GM19452 (cell line): ENCODE data around the gene RAB9B.

Experiments
- ATAC-seq: cut with Tn5 transposase; IDR thresholded peaks from one replicate; pipeline ENCODE4 v1.9.1; 2021; ENCODE audit not compliant: unreplicated experiment

RAB9B gene

DNA sequence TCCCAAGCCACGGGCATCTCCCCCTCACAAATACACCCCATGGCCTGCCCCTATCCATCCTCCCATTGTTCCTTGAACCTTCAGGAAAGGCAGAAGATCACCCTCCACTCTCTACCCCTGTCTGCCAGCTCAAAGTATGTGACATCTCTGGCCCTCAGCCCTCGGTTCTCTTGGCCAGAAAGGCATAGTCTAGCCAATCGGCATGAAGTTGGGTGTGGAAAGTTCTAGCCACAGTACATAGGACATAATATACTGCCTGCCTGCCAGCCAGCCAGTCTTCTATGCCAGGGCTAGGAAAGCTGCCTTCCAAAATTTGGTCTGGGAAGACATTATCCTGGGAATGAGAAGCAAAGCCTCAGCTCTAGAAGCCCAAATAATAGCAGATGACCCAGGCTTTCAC, 58.6 kb downstream of the RAB9B start:
- ATAC-seq, result no peak
